GM19043 (cell line): ENCODE results near the gene MFSD6.
"Not testable (repeated sequence)": the region's sequence is repeated elsewhere in the genome, so short reads cannot be mapped to it uniquely, and the experiment has no call there.

Experiments
- ATAC-seq: cut with Tn5 transposase; IDR thresholded peaks from one replicate; pipeline ENCODE4 v1.9.1; 2021; ENCODE audit warnings: low read depth; ENCODE audit not compliant: unreplicated experiment

The MFSD6 gene

GRCh38 chr2:190490502-190490901 lies 82.3 kb downstream of the MFSD6 start:
- ATAC-seq, result no peak

- no peak for ATAC-seq
These were observed 84.9 kb downstream of the MFSD6 start for GRCh38 chr2:190493095-190493494.

- not testable (repeated sequence) for ATAC-seq
These were observed 86.6 kb downstream of the MFSD6 start for GRCh38 chr2:190494600-190495227.

- no peak for ATAC-seq
These were observed 89.3 kb downstream of the MFSD6 start for GRCh38 chr2:190497428-190497827.

- ATAC-seq, result no peak
These were observed 91.1 kb downstream of the MFSD6 start for GRCh38 chr2:190499273-190499672.

- ATAC-seq, result no peak
These were observed 91.9 kb downstream of the MFSD6 start for GRCh38 chr2:190500054-190500502.

GRCh38 chr2:190501231-190501630 lies 93.1 kb downstream of the MFSD6 start:
- no peak for ATAC-seq

GRCh38 chr2:190501702-190502407 lies 93.7 kb downstream of the MFSD6 start:
- ATAC-seq, result no peak

GRCh38 chr2:190503088-190503487 lies 94.9 kb downstream of the MFSD6 start:
- ATAC-seq, result no peak

- no peak for ATAC-seq
These were observed 96.8 kb downstream of the MFSD6 start for GRCh38 chr2:190504912-190505311.

- ATAC-seq, result no peak
These were observed 97.5 kb downstream of the MFSD6 start for GRCh38 chr2:190505696-190506095.

- no peak for ATAC-seq
These were observed 98.5 kb downstream of the MFSD6 start for GRCh38 chr2:190506666-190507065.

- ATAC-seq, result no peak
These were observed 99.0 kb downstream of the MFSD6 start for GRCh38 chr2:190507135-190507534.

- not testable (repeated sequence) for ATAC-seq
These were observed 101.7 kb downstream of the MFSD6 start for GRCh38 chr2:190509895-190510294.

GRCh38 chr2:190511104-190511503 lies 102.9 kb downstream of the MFSD6 start:
- ATAC-seq, result no peak

- ATAC-seq, result no peak
These were observed 104.5 kb downstream of the MFSD6 start for GRCh38 chr2:190512539-190513095.

GRCh38 chr2:190513877-190514276 lies 105.7 kb downstream of the MFSD6 start:
- no peak for ATAC-seq

- no peak for ATAC-seq
These were observed 106.5 kb downstream of the MFSD6 start for GRCh38 chr2:190514676-190515075.

GRCh38 chr2:190515687-190516086 lies 107.5 kb downstream of the MFSD6 start:
- no peak for ATAC-seq

- no peak for ATAC-seq
These were observed 109.3 kb downstream of the MFSD6 start for GRCh38 chr2:190517468-190517867.

- ATAC-seq, result no peak
These were observed 112.0 kb downstream of the MFSD6 start for GRCh38 chr2:190519975-190520767.
